Activated naive CD8-positive, alpha-beta T cell treated with anti-CD3 and anti-CD28 coated beads for 36 hours (primary cell): ENCODE data around the gene CYP51A1. TPM values are rescaled to one million over a fixed set of nuclear protein-coding genes. Genes with fewer than 3 reads are reported as not detected.
"Not testable (repeated sequence)": the region's sequence is repeated elsewhere in the genome, so short reads cannot be mapped to it uniquely, and the experiment has no call there.

Source experiments
- DNase-seq: peaks from one replicate; pipeline ENCODE4 v3.0.0; 2021
- H3K27ac Mint-ChIP-seq: one replicate; pipeline ENCODE4 v1.8.0; 2022; ENCODE audit warnings: mild to moderate bottlenecking, moderate library complexity, mixed read lengths
- H3K27me3 Mint-ChIP-seq: one replicate; pipeline ENCODE4 v1.8.0; 2022; ENCODE audit warnings: mild to moderate bottlenecking, mixed read lengths
- H3K36me3 Mint-ChIP-seq: one replicate; pipeline ENCODE4 v1.8.0; 2021; ENCODE audit warnings: mild to moderate bottlenecking, mixed read lengths
- H3K4me1 Mint-ChIP-seq: one replicate; pipeline ENCODE4 v1.8.0; 2021; ENCODE audit warnings: mixed read lengths
- H3K4me3 Mint-ChIP-seq: one replicate; pipeline ENCODE4 v1.8.0; 2022; ENCODE audit warnings: mild to moderate bottlenecking, moderate library complexity, mixed read lengths
- H3K9me3 Mint-ChIP-seq: one replicate; pipeline ENCODE4 v1.8.0; 2022; ENCODE audit warnings: mixed read lengths
- total RNA-seq, 2 experiments: library from RNA; stranded (reverse); gene quantifications; one replicate each; pipeline ENCODE4 v1.2.3, GENCODE V29; 2021

The CYP51A1 gene
- total RNA-seq, 2 experiments from 2014 or later = 57.3 to 62.3 TPM

DNA sequence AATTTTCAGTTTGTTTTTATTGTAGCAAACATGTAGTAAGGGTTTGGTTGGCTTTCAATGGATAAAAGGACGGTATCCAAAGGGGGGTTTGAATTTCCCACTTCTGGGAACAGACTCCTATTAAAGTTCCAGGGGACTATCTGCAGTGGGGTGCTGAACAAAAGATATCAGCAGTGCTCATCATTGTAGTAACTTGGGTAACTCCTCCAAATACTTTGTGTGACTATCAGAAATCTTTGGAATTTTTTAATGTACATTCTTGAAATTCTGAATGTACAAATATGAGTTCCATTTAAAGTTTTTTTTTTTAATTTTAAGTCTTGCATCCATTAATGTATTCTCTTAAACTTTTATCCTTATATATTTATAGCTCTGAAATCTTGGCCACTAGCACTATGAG is 42.1 kb downstream of the CYP51A1 start:
- Mint-ChIP-seq H3K27me3 (no peaks in the 10 kb centered on the region), H3K36me3 (peaks cover 23% of the 10 kb centered on the region), H3K4me1 (peaks cover 1% of the 10 kb centered on the region), H3K9me3 (no peaks in the 10 kb centered on the region), H3K27ac (no peak overlapping the region), H3K4me3 (no peak overlapping the region)
- DNase-seq = no peak

DNA sequence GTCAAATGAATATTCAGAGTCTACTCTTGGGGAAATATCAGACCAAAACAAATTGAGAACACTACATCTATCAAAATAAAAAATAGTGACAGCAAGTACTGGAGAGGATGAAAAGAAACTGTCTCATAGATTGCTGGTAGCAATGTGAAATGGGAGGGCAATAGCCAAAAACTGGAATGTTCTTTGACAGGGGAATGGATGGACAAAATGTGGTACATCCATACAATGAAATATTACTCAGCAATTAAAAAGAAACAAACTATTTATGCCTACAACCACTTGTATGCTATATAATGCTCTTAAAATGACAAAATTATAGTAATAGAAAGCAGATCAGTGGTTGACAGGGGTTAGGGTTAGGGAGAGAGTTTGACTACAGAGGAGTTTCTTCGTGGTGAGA is 46.0 kb downstream of the CYP51A1 start:
- peaks cover 38% of the 10 kb centered on the region for H3K36me3 Mint-ChIP-seq
- H3K4me1 Mint-ChIP-seq = peaks cover 1% of the 10 kb centered on the region
- no peaks in the 10 kb centered on the region for H3K9me3 Mint-ChIP-seq
- DNase-seq = no peak
- H3K27me3 Mint-ChIP-seq = no peaks in the 10 kb centered on the region
- H3K27ac Mint-ChIP-seq = no peak overlapping the region
- H3K4me3 Mint-ChIP-seq = no peak overlapping the region

DNA sequence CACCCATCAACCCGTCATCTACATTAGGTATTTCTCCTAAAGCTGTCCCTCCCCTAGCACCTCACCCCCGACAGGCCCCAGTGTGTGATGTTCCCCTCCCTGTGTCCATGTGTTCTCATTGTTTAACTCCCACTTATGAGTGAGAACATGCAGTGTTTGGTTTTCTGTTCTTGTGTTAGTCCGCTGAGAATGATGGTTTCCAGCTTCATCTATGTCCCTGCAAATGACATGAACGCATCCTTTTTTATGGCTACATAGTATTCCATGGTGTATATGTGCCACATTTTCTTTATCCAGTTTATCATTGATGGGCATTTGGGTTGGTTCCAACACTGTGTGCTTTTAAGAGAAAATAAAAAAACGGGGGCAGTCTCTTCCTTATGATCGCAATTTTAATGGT is 50.4 kb downstream of the CYP51A1 start:
- H3K27me3 Mint-ChIP-seq, H3K4me1 Mint-ChIP-seq, H3K9me3 Mint-ChIP-seq, H3K27ac Mint-ChIP-seq, DNase-seq, H3K4me3 Mint-ChIP-seq: not testable (repeated sequence)
- H3K36me3 Mint-ChIP-seq = peaks cover 31% of the 10 kb centered on the region

DNA sequence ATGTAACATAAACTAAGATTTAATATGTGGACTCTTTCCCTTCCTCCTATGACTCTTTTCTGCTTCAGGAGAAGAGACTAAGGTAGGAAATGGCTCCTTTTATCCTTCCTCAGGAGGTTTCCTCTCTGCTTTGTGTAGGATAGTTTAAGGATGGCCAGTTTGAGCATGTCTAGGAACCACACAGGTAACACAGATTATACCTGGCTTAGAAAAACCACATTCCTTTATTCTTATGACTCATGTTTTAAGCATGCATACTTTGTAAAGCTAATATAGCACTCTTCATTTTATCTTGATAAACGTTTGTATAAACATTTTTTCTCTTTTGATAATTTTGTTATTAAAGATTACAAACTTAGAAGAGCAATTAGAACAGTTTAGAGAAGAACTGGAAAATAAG is 57.8 kb downstream of the CYP51A1 start:
- DNase-seq = no peak
- no peak overlapping the region for H3K27ac Mint-ChIP-seq
- H3K9me3 Mint-ChIP-seq = no peaks in the 10 kb centered on the region
- no peak overlapping the region for H3K4me3 Mint-ChIP-seq
- no peaks in the 10 kb centered on the region for H3K27me3 Mint-ChIP-seq
- H3K4me1 Mint-ChIP-seq = peaks cover 6% of the 10 kb centered on the region
- peaks cover 13% of the 10 kb centered on the region for H3K36me3 Mint-ChIP-seq

GRCh38 chr7:92075455-92076158 is 58.7 kb downstream of the CYP51A1 start:
- Mint-ChIP-seq H3K4me3 (no peak overlapping the region), H3K4me1 (peaks cover 6% of the 10 kb centered on the region), H3K36me3 (peaks cover 17% of the 10 kb centered on the region), H3K27ac (no peak overlapping the region), H3K9me3 (no peaks in the 10 kb centered on the region), H3K27me3 (no peaks in the 10 kb centered on the region)
- no peak for DNase-seq

GRCh38 chr7:92072708-92073107 is 61.6 kb downstream of the CYP51A1 start:
- H3K4me1 Mint-ChIP-seq = peaks cover 6% of the 10 kb centered on the region
- no peak overlapping the region for H3K4me3 Mint-ChIP-seq
- DNase-seq = no peak
- H3K27me3 Mint-ChIP-seq = no peaks in the 10 kb centered on the region
- peaks cover 21% of the 10 kb centered on the region for H3K36me3 Mint-ChIP-seq
- no peaks in the 10 kb centered on the region for H3K9me3 Mint-ChIP-seq
- no peak overlapping the region for H3K27ac Mint-ChIP-seq

DNA sequence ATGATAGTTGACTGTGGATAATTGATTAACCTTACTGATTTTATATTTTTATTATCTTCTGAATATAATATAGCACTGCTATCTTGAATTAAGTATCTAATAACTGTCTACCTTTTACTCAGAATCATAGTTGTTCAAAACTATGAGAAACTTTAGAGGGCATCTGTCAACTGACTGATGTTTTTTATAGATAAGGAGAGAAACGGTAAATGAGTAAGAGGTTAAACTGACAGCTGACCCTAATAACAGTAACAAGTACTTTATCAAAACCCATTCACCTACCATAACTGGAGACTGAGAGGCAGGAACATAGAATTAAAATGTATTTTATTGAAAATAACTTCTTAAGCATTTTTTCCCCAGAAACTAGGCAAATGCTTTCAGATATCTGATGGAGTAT is 62.2 kb downstream of the CYP51A1 start:
- peaks cover 6% of the 10 kb centered on the region for H3K4me1 Mint-ChIP-seq
- H3K4me3 Mint-ChIP-seq = no peak overlapping the region
- H3K36me3 Mint-ChIP-seq = peaks cover 25% of the 10 kb centered on the region
- no peaks in the 10 kb centered on the region for H3K27me3 Mint-ChIP-seq
- no peak overlapping the region for H3K27ac Mint-ChIP-seq
- no peak for DNase-seq
- H3K9me3 Mint-ChIP-seq = no peaks in the 10 kb centered on the region

- Mint-ChIP-seq H3K4me3 (no peak overlapping the region), H3K36me3 (peaks cover 29% of the 10 kb centered on the region), H3K27me3 (no peaks in the 10 kb centered on the region), H3K9me3 (no peaks in the 10 kb centered on the region), H3K4me1 (peaks cover 6% of the 10 kb centered on the region), H3K27ac (no peak overlapping the region)
- no peak for DNase-seq
These were observed 63.2 kb downstream of the CYP51A1 start for GRCh38 chr7:92071032-92071431.

GRCh38 chr7:92064438-92065029 is 69.7 kb downstream of the CYP51A1 start:
- Mint-ChIP-seq H3K36me3 (peaks cover 10% of the 10 kb centered on the region), H3K9me3 (no peaks in the 10 kb centered on the region)

More at GRCh38 chr7:92064438-92065029, 69.7 kb downstream of the CYP51A1 start:
- no peak overlapping the region for H3K4me3 Mint-ChIP-seq
- no peak overlapping the region for H3K27ac Mint-ChIP-seq
- H3K4me1 Mint-ChIP-seq = peaks cover 3% of the 10 kb centered on the region
- no peaks in the 10 kb centered on the region for H3K27me3 Mint-ChIP-seq
- DNase-seq = no peak

Other genes with a start within 250 kb of the CYP51A1 start
- 10 to 100 TPM; 21.8 to 23.6 TPM for gene AKAP9, start 193.6 kb downstream of the CYP51A1 start, total RNA-seq
- gene LRRD1, start 44.7 kb upstream of the CYP51A1 start, total RNA-seq = not detected
- 10 to 100 TPM; 30.1 to 31.9 TPM for gene KRIT1, start 111.4 kb upstream of the CYP51A1 start, total RNA-seq
- gene ANKIB1, start 111.5 kb upstream of the CYP51A1 start, total RNA-seq = 10 to 100 TPM; 38.6 to 40.6 TPM